Activated T-helper 2 cell treated with anti-CD3 and anti-CD28 coated beads, Interferon-gamma antibody, Interleukin-2, Interleukin-4, amounts not matched to agents 10 μg/mL and 5 μg/mL and 100 μg/mL, durations not matched to agents 14 hours and 24 hours and 36 hours (primary cell): ENCODE results near the gene SAMD1. TPM values are rescaled to one million over a fixed set of nuclear protein-coding genes. Genes with fewer than 3 reads are reported as not detected.

Experiments used
- DNase-seq: peaks from one replicate; pipeline ENCODE4 v3.0.0; 2021; ENCODE audit warnings: low spot score
- H3K27ac Mint-ChIP-seq: one replicate; pipeline ENCODE4 v1.8.0; 2021; ENCODE audit warnings: mixed read lengths
- H3K27me3 Mint-ChIP-seq: one replicate; pipeline ENCODE4 v1.8.0; 2021; ENCODE audit warnings: low read depth, mixed read lengths
- H3K36me3 Mint-ChIP-seq: one replicate; pipeline ENCODE4 v1.8.0; 2021; ENCODE audit warnings: low read depth, mixed read lengths
- H3K4me1 Mint-ChIP-seq: one replicate; pipeline ENCODE4 v1.8.0; 2021; ENCODE audit warnings: low read depth, mixed read lengths
- H3K4me3 Mint-ChIP-seq: one replicate; pipeline ENCODE4 v1.8.0; 2021; ENCODE audit warnings: low read depth, mild to moderate bottlenecking, moderate library complexity, mixed read lengths
- H3K9me3 Mint-ChIP-seq: one replicate; pipeline ENCODE4 v1.8.0; 2021; ENCODE audit warnings: mixed read lengths
- intact Hi-C: fragments of 100-400 bp; cut with micrococcal nuclease; formaldehyde crosslinking; loops from one replicate; pipeline ENCODE4 v1.15.1; 2023
- total RNA-seq: library from RNA; stranded (reverse); gene quantifications from 2 replicates; pipeline ENCODE4 v1.2.3, GENCODE V29; 2022

SAMD1 gene
- total RNA-seq, 1 donor from 2014 or later = 136 TPM

GRCh38 chr19:14080887-14081796 is 9.4 kb downstream of the SAMD1 start:
- no peaks in the 10 kb centered on the region for H3K9me3 Mint-ChIP-seq
- peaks cover 5% of the 10 kb centered on the region for H3K36me3 Mint-ChIP-seq
- peak; percentile 99 for DNase-seq
- H3K4me3 Mint-ChIP-seq = peak overlapping the region; percentile 93
- H3K27me3 Mint-ChIP-seq = no peaks in the 10 kb centered on the region
- intact Hi-C loops = loop anchor here (1.0 to 10.0 kb wide), 5 partner anchors 8 to 296 kb away; partner anchors contain the start of genes ASF1B and PRKACA
- H3K4me1 Mint-ChIP-seq = peaks cover 7% of the 10 kb centered on the region
- H3K27ac Mint-ChIP-seq = peak overlapping the region; percentile 93

DNA sequence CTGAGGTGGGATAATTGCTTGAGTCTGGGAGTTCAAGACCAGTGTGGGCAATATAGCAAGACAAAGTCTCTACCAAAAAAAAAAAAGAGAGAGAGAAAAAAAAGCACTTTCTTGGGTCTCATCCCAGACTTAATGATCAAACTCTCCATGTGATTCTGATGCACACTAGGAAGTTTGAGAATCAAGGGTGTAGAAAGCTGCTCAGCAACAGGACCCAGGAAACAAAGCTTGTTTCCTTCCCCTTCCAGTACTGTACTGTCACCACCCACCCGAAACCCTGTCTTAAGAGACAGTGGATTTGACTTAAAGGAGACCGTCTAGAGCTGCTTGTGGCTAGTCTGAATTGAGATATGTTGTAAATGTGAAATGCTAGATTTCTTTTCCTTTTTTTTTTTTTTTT is 12.1 kb downstream of the SAMD1 start:
- no peak overlapping the region for H3K27ac Mint-ChIP-seq
- no peak for DNase-seq
- no peak overlapping the region for H3K4me3 Mint-ChIP-seq
- H3K27me3 Mint-ChIP-seq = no peaks in the 10 kb centered on the region
- H3K9me3 Mint-ChIP-seq = no peaks in the 10 kb centered on the region
- intact Hi-C loops = no loop called here
- peaks cover 11% of the 10 kb centered on the region for H3K4me1 Mint-ChIP-seq
- H3K36me3 Mint-ChIP-seq = peaks cover 2% of the 10 kb centered on the region

DNA sequence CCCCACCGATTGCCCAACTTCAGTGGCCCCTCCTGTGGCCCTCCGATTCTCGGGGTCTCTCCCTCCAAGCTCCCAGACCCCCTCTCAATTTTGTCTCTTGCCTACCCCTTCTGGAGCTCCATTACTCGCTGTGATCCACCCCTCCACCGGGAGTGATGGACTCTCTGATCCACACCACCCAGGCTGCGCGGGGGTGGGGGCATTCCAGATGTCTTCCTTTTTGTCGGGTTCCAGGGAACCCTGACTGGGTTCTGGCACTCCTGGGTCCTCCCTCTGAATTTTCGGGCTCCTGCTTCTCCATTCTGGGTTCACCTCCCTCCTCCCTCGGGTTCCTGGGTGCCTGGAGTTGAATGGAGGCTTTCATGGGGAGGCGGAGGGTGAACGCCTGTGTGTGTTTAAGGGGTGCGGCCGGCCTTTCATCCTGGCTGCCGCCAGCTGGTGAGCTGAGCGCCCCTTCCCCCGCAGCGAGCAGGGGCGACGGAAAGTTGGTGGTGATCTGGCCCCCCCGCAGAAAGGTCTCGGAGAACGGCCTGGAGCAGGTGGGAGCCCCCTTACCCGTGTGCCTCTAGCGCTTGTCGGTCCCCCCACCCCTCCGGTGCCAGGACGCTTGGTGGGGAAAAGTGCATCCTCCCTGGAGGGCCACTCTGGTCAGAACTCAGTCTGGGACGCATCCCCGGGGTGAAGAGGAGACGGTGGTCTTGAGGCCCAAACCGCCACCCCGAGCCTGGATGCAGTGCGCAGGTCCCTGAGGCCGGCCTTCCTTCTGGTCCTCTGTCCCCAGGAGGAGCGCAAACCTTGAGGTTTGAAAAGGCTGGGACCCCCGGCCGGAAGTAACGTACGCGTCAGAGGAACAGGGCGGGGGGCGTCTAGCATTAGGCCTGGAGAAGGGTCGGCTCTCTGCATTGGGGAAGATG is 16.4 kb downstream of the SAMD1 start:
- H3K36me3 Mint-ChIP-seq = no peaks in the 10 kb centered on the region
- H3K9me3 Mint-ChIP-seq = no peaks in the 10 kb centered on the region
- H3K27me3 Mint-ChIP-seq = no peaks in the 10 kb centered on the region
- H3K27ac Mint-ChIP-seq = peak overlapping the region; percentile 93
- intact Hi-C loops = loop anchor here (1.0 to 5.0 kb wide), 6 partner anchors 7 to 194 kb away; partner anchors contain the start of genes ASF1B, PRKACA, RFX1 and SAMD1
- H3K4me3 Mint-ChIP-seq = peak overlapping the region; percentile 97
- peaks cover 8% of the 10 kb centered on the region for H3K4me1 Mint-ChIP-seq
- DNase-seq = no peak

- intact Hi-C loops = loop anchor here (1.0 to 5.0 kb wide), 5 partner anchors 8 to 66 kb away; partner anchors contain the start of genes ASF1B, PRKACA, RFX1 and SAMD1
- Mint-ChIP-seq H3K36me3 (no peaks in the 10 kb centered on the region), H3K4me1 (peaks cover 8% of the 10 kb centered on the region), H3K27me3 (no peaks in the 10 kb centered on the region), H3K27ac (peak overlapping the region; percentile 93), H3K9me3 (no peaks in the 10 kb centered on the region), H3K4me3 (peak overlapping the region; percentile 97)
- peak; percentile 77 for DNase-seq
Observed at GRCh38 chr19:14073261-14073924, 17.2 kb downstream of the SAMD1 start.

- peak within 1 kb of the TSS; percentile 93 for H3K27ac Mint-ChIP-seq
Observed at GRCh38 chr19:14072535-14073260, 17.9 kb downstream of the SAMD1 start, which contains the start of gene MISP3. Gene MISP3, plus strand, starts transcription at chr19:14072786. Its CDS starts 524 bp downstream, at chr19:14073310.

GRCh38 chr19:14070268-14071050 is 20.1 kb downstream of the SAMD1 start:
- H3K4me1 Mint-ChIP-seq = peaks cover 8% of the 10 kb centered on the region
- intact Hi-C loops = loop anchor here (5.0 kb wide), 2 partner anchors 63 to 67 kb away; partner anchors contain the start of genes ASF1B and RFX1
- no peak overlapping the region for H3K27ac Mint-ChIP-seq
- DNase-seq = no peak
- no peaks in the 10 kb centered on the region for H3K9me3 Mint-ChIP-seq
- peak overlapping the region; percentile 33 for H3K4me3 Mint-ChIP-seq
- no peaks in the 10 kb centered on the region for H3K36me3 Mint-ChIP-seq
- peaks cover 2% of the 10 kb centered on the region for H3K27me3 Mint-ChIP-seq

More at GRCh38 chr19:14072535-14073260, 17.9 kb downstream of the SAMD1 start, which contains the start of gene MISP3:
- DNase-seq = peak; percentile 37
- H3K9me3 Mint-ChIP-seq = no peaks in the 10 kb centered on the region
- peaks cover 8% of the 10 kb centered on the region for H3K4me1 Mint-ChIP-seq
- no peaks in the 10 kb centered on the region for H3K27me3 Mint-ChIP-seq
- H3K4me3 Mint-ChIP-seq = peak within 1 kb of the TSS; percentile 97
- H3K36me3 Mint-ChIP-seq = no peaks in the 10 kb centered on the region
- intact Hi-C loops = loop anchor here (1.0 to 5.0 kb wide), 5 partner anchors 9 to 65 kb away; partner anchors contain the start of genes ASF1B, PRKACA, RFX1 and SAMD1

DNA sequence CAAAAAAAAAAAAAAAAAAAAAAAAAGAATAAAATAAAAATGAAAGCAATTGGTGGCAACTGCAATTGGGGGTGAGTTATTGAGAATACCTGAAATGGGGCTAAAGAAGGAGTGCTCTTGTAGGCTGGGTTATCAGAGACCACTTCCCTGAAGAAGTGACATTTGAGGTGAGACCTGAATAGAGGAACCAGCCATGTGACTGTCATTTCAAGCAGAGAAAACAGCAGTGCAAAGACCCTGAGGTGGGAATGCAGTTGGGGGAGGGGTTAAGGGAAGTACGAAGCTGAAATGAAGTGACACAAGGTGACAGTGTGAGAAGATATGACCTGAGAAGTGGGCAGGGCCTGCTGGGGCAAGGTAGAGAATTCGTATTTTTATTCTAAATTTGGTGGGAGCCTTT is 24.4 kb downstream of the SAMD1 start:
- Mint-ChIP-seq H3K4me3 (no peak overlapping the region), H3K27me3 (peaks cover 4% of the 10 kb centered on the region), H3K36me3 (no peaks in the 10 kb centered on the region), H3K4me1 (peaks cover 5% of the 10 kb centered on the region), H3K9me3 (no peaks in the 10 kb centered on the region), H3K27ac (no peak overlapping the region)
- no peak for DNase-seq
- intact Hi-C loops = no loop called here

GRCh38 chr19:14063105-14063504 is 27.4 kb downstream of the SAMD1 start:
- DNase-seq = no peak
- H3K27me3 Mint-ChIP-seq = peaks cover 25% of the 10 kb centered on the region
- intact Hi-C loops = no loop called here
- no peak overlapping the region for H3K27ac Mint-ChIP-seq
- no peaks in the 10 kb centered on the region for H3K36me3 Mint-ChIP-seq
- no peaks in the 10 kb centered on the region for H3K9me3 Mint-ChIP-seq
- H3K4me3 Mint-ChIP-seq = no peak overlapping the region
- peaks cover 15% of the 10 kb centered on the region for H3K4me1 Mint-ChIP-seq

- Mint-ChIP-seq H3K27ac (no peak overlapping the region), H3K9me3 (no peaks in the 10 kb centered on the region), H3K36me3 (no peaks in the 10 kb centered on the region), H3K4me1 (peaks cover 16% of the 10 kb centered on the region), H3K27me3 (peaks cover 30% of the 10 kb centered on the region), H3K4me3 (no peak overlapping the region)
- DNase-seq = no peak
- intact Hi-C loops = no loop called here
Observed at GRCh38 chr19:14062558-14062855, 28.0 kb downstream of the SAMD1 start.

DNA sequence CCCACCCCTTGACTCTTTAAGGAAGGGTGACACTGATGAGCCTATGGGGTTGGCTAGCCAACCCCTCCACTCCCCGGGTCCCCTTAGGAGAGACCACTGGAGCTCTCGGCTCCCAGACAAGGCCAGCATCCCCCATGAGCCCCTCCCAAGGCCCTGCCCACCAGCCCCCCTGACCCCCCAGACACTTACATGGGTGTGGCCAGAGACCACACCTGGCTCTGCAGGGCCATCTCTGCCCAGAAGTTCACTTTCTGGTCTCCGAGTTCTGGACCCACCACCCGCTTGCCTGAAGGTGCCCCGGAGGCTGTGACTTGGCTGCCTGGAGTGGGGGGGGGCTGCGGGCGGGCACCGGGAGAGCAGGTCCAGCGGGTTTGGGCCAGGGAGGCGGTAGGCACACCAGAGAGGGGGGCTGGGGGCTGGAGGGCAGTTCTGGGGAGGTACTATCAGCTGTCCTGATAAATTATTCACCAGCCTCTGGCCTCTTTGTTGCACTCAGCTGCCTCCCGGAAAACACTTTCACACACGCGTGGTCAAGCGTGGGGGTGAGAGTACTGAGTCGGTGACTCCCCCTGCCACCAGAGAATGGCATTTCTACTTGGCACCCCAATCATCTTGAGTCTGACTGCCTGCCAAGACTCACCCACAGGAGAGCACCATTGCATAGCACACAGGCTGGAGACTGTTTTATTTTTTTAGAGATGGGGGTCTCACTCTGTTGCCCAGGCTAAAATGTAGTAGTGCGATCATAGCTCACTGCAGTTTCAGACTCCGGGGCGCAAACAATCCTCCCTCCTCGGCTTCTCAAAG is 28.6 kb downstream of the SAMD1 start, which contains the start of gene PALM3:
Gene PALM3 (minus strand): TSS at position 326 of the 807 bp plus-strand sequence. CDS start 96 bp downstream, at position 230.
- intact Hi-C loops = no loop called here
- Mint-ChIP-seq H3K27ac (no peak within 1 kb of the TSS), H3K27me3 (peaks cover 31% of the 10 kb centered on the region), H3K4me3 (no peak within 1 kb of the TSS), H3K9me3 (no peaks in the 10 kb centered on the region), H3K36me3 (no peaks in the 10 kb centered on the region), H3K4me1 (peaks cover 16% of the 10 kb centered on the region)
- DNase-seq = no peak
